ENCODE results near the gene TNFSF8.

TNFSF8 gene

DNA sequence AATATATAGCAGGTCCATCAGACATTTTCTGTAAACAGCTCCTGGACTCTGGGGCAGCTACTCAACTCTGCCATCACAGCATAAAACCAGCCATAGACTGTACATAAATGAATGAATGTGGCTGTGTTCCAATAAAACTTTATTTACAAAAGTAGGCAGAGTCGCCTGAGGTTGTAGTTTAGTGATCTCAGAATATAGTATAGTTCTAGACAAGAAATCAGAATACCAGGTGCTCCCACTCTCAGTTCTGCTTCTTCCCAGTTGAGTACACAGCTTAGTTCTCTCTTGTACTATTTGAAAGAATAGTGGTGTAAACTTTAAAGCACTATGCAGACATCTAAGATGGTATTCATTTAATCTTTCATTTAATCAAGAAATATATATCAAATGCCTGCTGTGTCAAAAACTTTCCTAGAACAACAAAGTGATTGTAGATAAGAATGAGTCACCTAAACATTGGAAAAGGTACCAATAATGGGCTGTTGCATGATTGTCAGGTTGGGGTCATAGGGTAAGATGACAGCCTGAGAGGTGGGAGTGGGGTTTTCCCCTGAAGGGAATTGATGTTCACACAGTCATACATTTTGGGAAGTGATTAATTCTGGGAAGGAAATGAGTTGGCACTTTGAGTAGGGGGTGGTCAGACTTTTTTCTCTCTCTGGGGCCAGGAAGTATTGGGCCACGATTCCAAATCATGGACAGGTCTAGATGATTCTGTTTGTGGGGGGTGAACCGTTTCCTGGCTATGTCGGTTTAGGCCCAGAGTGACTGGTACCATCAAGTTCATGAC lies 37.0 kb downstream of the TNFSF8 start:
- TF ChIP-seq, protein P1, sequence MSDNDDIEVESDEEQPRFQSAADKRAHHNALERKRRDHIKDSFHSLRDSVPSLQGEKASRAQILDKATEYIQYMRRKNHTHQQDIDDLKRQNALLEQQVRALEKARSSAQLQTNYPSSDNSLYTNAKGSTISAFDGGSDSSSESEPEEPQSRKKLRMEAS (IDR thresholded peaks at IDR 0.05) = no peak
- TF ChIP-seq TAF1 (IDR thresholded peaks at IDR 0.05; ENCODE audit: low read depth) (no peak), EP300 (IDR thresholded peaks at IDR 0.05; ENCODE audit: borderline replicate concordance) (no peak), FOXM1 (IDR thresholded peaks at IDR 0.05; ENCODE audit: borderline replicate concordance, low read depth) (no peak), TEAD4 (IDR thresholded peaks at IDR 0.05) (no peak), YY1 (IDR thresholded peaks at IDR 0.05; ENCODE audit: low read depth) (no peak), ZBTB7A (IDR thresholded peaks at IDR 0.05; ENCODE audit: low read depth) (no peak), RAD21 (IDR thresholded peaks at IDR 0.05; ENCODE audit: low read depth) (no peak), CREB1 (IDR thresholded peaks at IDR 0.05; ENCODE audit: low read depth) (no peak), NFIC (IDR thresholded peaks at IDR 0.05) (no peak), CEBPB (IDR thresholded peaks at IDR 0.05) (no peak), TCF12 (IDR thresholded peaks at IDR 0.05; ENCODE audit: low read depth) (no peak), EGR1 (IDR thresholded peaks at IDR 0.05) (no peak)
- TF ChIP-seq, protein P2, sequence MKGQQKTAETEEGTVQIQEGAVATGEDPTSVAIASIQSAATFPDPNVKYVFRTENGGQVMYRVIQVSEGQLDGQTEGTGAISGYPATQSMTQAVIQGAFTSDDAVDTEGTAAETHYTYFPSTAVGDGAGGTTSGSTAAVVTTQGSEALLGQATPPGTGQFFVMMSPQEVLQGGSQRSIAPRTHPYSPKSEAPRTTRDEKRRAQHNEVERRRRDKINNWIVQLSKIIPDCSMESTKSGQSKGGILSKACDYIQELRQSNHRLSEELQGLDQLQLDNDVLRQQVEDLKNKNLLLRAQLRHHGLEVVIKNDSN (IDR thresholded peaks at IDR 0.05) = no peak
- TF ChIP-seq, protein P3, sequence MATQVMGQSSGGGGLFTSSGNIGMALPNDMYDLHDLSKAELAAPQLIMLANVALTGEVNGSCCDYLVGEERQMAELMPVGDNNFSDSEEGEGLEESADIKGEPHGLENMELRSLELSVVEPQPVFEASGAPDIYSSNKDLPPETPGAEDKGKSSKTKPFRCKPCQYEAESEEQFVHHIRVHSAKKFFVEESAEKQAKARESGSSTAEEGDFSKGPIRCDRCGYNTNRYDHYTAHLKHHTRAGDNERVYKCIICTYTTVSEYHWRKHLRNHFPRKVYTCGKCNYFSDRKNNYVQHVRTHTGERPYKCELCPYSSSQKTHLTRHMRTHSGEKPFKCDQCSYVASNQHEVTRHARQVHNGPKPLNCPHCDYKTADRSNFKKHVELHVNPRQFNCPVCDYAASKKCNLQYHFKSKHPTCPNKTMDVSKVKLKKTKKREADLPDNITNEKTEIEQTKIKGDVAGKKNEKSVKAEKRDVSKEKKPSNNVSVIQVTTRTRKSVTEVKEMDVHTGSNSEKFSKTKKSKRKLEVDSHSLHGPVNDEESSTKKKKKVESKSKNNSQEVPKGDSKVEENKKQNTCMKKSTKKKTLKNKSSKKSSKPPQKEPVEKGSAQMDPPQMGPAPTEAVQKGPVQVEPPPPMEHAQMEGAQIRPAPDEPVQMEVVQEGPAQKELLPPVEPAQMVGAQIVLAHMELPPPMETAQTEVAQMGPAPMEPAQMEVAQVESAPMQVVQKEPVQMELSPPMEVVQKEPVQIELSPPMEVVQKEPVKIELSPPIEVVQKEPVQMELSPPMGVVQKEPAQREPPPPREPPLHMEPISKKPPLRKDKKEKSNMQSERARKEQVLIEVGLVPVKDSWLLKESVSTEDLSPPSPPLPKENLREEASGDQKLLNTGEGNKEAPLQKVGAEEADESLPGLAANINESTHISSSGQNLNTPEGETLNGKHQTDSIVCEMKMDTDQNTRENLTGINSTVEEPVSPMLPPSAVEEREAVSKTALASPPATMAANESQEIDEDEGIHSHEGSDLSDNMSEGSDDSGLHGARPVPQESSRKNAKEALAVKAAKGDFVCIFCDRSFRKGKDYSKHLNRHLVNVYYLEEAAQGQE (IDR thresholded peaks at IDR 0.05; ENCODE audit: low read depth) = no peak

- TF ChIP-seq TEAD4 (IDR thresholded peaks at IDR 0.05) = no peak
- TF ChIP-seq, protein P1 (IDR thresholded peaks at IDR 0.05) = no peak
- TF ChIP-seq CEBPB (IDR thresholded peaks at IDR 0.05) = no peak
- no peak for TF ChIP-seq EGR1 (IDR thresholded peaks at IDR 0.05)
- TF ChIP-seq, protein P3 (IDR thresholded peaks at IDR 0.05; ENCODE audit: low read depth) = no peak
- TF ChIP-seq, protein P2 (IDR thresholded peaks at IDR 0.05) = no peak
- no peak for TF ChIP-seq YY1 (IDR thresholded peaks at IDR 0.05; ENCODE audit: low read depth)
Observed at GRCh38 chr9:114889802-114890224, 40.6 kb downstream of the TNFSF8 start.

- TF ChIP-seq ZBTB7A (IDR thresholded peaks at IDR 0.05; ENCODE audit: low read depth) (no peak), TCF12 (IDR thresholded peaks at IDR 0.05; ENCODE audit: low read depth) (no peak), RAD21 (IDR thresholded peaks at IDR 0.05; ENCODE audit: low read depth) (no peak), CEBPB (IDR thresholded peaks at IDR 0.05) (no peak), NFIC (IDR thresholded peaks at IDR 0.05) (no peak), FOXM1 (IDR thresholded peaks at IDR 0.05; ENCODE audit: borderline replicate concordance, low read depth) (no peak)
- TF ChIP-seq, protein P3 (IDR thresholded peaks at IDR 0.05; ENCODE audit: low read depth) = no peak
Observed at GRCh38 chr9:114888607-114889006, 41.8 kb downstream of the TNFSF8 start.

DNA sequence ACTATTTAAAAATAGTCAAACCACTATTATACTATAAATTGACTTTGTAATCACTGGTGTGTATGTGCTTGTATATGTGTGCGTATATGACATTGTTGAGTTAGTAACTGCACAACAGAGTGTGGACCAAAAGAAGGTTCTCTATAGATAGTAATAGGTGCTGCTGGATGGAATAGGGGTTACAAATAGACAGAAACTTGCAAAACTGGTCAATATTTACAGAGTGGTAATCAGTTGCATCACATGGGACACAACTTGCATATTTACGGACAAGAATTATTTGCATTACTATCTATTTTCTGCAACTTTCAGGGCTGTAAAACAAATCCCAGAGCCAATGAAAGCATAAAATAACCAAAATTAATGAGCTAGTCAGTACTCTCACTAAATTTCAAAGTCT lies 42.4 kb downstream of the TNFSF8 start:
- TF ChIP-seq NFIC (IDR thresholded peaks at IDR 0.05) (no peak), CREB1 (IDR thresholded peaks at IDR 0.05; ENCODE audit: low read depth) (no peak), ZBTB7A (IDR thresholded peaks at IDR 0.05; ENCODE audit: low read depth) (no peak), TCF12 (IDR thresholded peaks at IDR 0.05; ENCODE audit: low read depth) (no peak), CEBPB (IDR thresholded peaks at IDR 0.05) (no peak), RAD21 (IDR thresholded peaks at IDR 0.05; ENCODE audit: low read depth) (no peak), TAF1 (IDR thresholded peaks at IDR 0.05; ENCODE audit: low read depth) (no peak), EP300 (IDR thresholded peaks at IDR 0.05; ENCODE audit: borderline replicate concordance) (no peak), EGR1 (IDR thresholded peaks at IDR 0.05) (no peak), FOXM1 (IDR thresholded peaks at IDR 0.05; ENCODE audit: borderline replicate concordance, low read depth) (no peak), YY1 (IDR thresholded peaks at IDR 0.05; ENCODE audit: low read depth) (no peak), TEAD4 (IDR thresholded peaks at IDR 0.05) (no peak)
- TF ChIP-seq, protein P2 (IDR thresholded peaks at IDR 0.05) = no peak
- TF ChIP-seq, protein P3 (IDR thresholded peaks at IDR 0.05; ENCODE audit: low read depth) = no peak
- TF ChIP-seq, protein P1 (IDR thresholded peaks at IDR 0.05) = no peak

Measured in Ishikawa (cell line).